Astrocyte of the cerebellum (primary cell): Measurements from ENCODE around the gene OR4C3.
"Not testable (repeated sequence)": the region's sequence is repeated elsewhere in the genome, so short reads cannot be mapped to it uniquely, and the experiment has no call there.

Experiments used
- DNase-seq: peaks from one replicate; pipeline ENCODE4 v3.0.0-alpha.2; 2011; ENCODE audit warnings: low read depth
- H3K4me3 ChIP-seq: 2 replicates; pipeline ENCODE4 v1.5.1; 2011; ENCODE audit warnings: mild to moderate bottlenecking, low read depth, low read length, moderate library complexity
- in situ Hi-C: cut with HindIII; loops from 2 replicates; pipeline ENCODE4 v1.10.0; 2017; ENCODE audit warnings: low sequenced_read_pairs
- TF ChIP-seq, protein P1 (sequence below): IDR thresholded peaks from 2 replicates; pipeline ENCODE4 v1.5.1; 2012; ENCODE audit warnings: low read length, low read depth, moderate library complexity, mild to moderate bottlenecking; ENCODE audit errors: missing control alignments

OR4C3 gene

DNA sequence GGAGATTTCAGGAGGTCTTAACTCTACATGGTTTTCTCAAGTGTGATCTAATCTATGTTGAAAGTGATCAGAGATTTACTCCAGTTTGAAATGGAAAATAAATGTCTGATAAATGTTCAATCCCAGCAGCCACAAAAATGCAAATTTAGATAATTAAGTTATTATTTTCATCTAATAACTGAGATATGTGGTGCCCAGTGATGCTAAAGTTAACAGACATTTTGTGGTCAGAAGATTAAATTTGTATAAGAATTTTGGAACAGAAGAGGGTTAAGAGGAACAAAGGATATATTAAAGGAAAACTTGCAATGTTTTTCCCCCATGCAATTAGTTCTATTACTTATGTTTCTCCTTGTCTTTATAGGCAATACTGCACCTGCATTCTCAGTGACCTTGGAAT is at the start of gene OR4C3:
OR4C3 (plus strand) TSS at position 301 of the 400 bp plus-strand sequence. CDS start 102 bp downstream, outside the sequence.
- DNase-seq, H3K4me3 ChIP-seq, in situ Hi-C loops: not testable (repeated sequence)

DNA sequence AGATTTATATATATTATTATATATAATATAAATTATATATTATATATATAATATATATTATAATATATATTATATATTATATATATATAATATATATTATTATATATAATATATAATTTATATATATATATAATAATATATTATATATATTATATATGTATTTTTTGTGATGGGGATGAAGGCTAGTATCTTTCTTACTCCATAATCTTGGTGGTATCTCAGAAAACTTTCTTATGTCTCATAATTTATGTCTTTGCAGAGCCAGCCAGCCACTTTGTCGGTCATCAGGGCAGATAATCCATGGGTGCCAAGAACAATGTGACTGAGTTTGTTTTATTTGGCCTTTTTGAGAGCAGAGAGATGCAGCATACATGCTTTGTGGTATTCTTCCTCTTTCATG is 18.8 kb upstream of the OR4C3 start, which contains the start of gene OR4S1:
OR4S1 (plus strand) TSS at position 301 of the 400 bp plus-strand sequence; CDS start at position 301, 0 bp downstream.
- no peak within 1 kb of the TSS for H3K4me3 ChIP-seq
- DNase-seq = no peak
- in situ Hi-C loops = no loop called here
- TF ChIP-seq, protein P1, sequence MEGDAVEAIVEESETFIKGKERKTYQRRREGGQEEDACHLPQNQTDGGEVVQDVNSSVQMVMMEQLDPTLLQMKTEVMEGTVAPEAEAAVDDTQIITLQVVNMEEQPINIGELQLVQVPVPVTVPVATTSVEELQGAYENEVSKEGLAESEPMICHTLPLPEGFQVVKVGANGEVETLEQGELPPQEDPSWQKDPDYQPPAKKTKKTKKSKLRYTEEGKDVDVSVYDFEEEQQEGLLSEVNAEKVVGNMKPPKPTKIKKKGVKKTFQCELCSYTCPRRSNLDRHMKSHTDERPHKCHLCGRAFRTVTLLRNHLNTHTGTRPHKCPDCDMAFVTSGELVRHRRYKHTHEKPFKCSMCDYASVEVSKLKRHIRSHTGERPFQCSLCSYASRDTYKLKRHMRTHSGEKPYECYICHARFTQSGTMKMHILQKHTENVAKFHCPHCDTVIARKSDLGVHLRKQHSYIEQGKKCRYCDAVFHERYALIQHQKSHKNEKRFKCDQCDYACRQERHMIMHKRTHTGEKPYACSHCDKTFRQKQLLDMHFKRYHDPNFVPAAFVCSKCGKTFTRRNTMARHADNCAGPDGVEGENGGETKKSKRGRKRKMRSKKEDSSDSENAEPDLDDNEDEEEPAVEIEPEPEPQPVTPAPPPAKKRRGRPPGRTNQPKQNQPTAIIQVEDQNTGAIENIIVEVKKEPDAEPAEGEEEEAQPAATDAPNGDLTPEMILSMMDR = no peak

- in situ Hi-C loops = no loop called here
Observed at GRCh38 chr11:48307760-48308386, 16.8 kb upstream of the OR4C3 start.

DNA sequence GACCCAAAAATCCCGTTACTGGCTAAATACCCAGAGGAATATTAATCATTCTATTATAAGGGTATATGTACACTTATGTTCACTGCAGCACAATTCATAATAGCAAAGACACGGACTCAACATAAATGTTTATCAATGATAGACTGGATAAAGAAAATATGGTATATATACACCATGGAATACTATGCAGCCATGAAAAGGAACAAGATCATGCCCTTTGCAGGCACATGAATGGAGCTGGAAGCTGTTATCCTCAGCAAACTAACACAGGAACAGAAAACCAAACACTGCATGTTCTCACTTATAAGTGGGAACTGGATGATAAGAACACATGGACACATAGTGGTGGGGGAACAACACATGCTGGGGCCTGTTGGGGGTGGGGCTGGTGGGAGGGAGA is 11.1 kb upstream of the OR4C3 start:
- DNase-seq, in situ Hi-C loops, H3K4me3 ChIP-seq: not testable (repeated sequence)

More at GRCh38 chr11:48307760-48308386, 16.8 kb upstream of the OR4C3 start:
- TF ChIP-seq, protein P1 = peak; percentile 68
- no peak overlapping the region for H3K4me3 ChIP-seq
- DNase-seq = no peak

DNA sequence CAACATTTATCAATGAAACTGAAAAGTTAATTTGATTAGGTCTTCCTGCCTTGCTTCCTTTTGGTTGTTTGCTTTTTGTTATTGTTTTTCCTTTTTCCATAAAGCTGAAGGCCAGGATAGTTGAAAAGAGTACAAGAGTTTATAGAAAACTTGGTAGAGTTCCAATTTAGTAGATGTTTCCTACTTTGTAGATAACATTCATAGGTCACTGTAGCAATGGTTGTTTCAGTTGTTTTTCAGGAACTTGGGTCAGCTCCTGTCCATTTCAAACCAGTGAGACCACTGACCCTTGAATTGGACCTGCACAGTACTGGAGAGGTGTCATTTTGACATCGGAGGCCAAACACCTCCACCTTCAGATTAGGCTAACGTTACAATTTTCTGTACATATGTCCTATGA is 4.9 kb upstream of the OR4C3 start:
- in situ Hi-C loops, DNase-seq, H3K4me3 ChIP-seq: not testable (repeated sequence)

DNA sequence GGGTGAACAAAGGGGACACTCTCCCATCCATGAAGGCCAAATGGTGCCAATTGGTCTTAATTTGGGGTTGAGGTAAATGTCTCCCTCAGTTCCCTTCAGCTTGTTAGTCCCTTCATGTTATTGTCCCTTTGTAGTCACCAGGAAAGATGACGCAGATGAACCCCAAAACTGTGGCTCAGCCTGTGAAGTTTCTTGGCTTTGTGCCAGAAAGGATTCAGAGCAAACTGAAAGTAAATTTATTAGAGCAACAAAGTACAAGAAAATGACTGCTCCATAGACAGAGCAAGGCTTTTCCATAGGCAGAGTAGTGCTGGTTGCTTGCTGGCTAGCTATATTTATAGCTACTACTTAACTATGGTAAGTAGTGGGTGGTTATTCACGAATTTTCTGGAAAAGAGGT is 16.7 kb downstream of the OR4C3 start:
- no peak for DNase-seq
- no peak overlapping the region for H3K4me3 ChIP-seq
- in situ Hi-C loops = no loop called here
- TF ChIP-seq, protein P1 = no peak

GRCh38 chr11:48342505-48342904 is 17.8 kb downstream of the OR4C3 start:
- in situ Hi-C loops, DNase-seq, H3K4me3 ChIP-seq: not testable (repeated sequence)

- in situ Hi-C loops, H3K4me3 ChIP-seq, DNase-seq: not testable (repeated sequence)
Observed at GRCh38 chr11:48346286-48346685, 21.6 kb downstream of the OR4C3 start.

- no peak for DNase-seq
- TF ChIP-seq, protein P1 = no peak
- in situ Hi-C loops = no loop called here
- no peak overlapping the region for H3K4me3 ChIP-seq
Observed at GRCh38 chr11:48354013-48354412, 29.3 kb downstream of the OR4C3 start.
